NCI-H146 treated with DMSO at 0.1 percent for 48 hours (cell line): ENCODE data around the gene PNPLA2.

ENCODE experiments used
- DNase-seq: peaks from one replicate; lab custom pipeline; 2025; ENCODE audit not compliant: unreplicated experiment; lab: John Stamatoyannopoulos, UW

PNPLA2 gene

GRCh38 chr11:842370-843002 is 23.8 kb downstream of the PNPLA2 start, which contains the start of the genes POLR2L and TSPAN4:
TSS of gene POLR2L (minus strand) at chr11:842529. CDS start at chr11:842508, 21 bp downstream.
TSS of gene TSPAN4 (plus strand) at chr11:842852. CDS start at chr11:850305, 7,453 bp downstream.
- peak; percentile 61 for DNase-seq

GRCh38 chr11:843086-843734 is 24.5 kb downstream of the PNPLA2 start:
- DNase-seq, result no peak

- no peak for DNase-seq
These were observed 25.3 kb downstream of the PNPLA2 start for GRCh38 chr11:843818-844692.

- no peak for DNase-seq
These were observed 26.3 kb downstream of the PNPLA2 start for GRCh38 chr11:844693-845644.

- no peak for DNase-seq
These were observed 27.3 kb downstream of the PNPLA2 start for GRCh38 chr11:845872-846495.

GRCh38 chr11:846496-847098 is 27.9 kb downstream of the PNPLA2 start:
- DNase-seq, result no peak

- no peak for DNase-seq
These were observed 29.2 kb downstream of the PNPLA2 start for GRCh38 chr11:847876-848275.

- DNase-seq, result no peak
These were observed 29.7 kb downstream of the PNPLA2 start for GRCh38 chr11:848380-848931.

- peak; percentile 35 for DNase-seq
These were observed 30.6 kb downstream of the PNPLA2 start for GRCh38 chr11:849104-849824.

GRCh38 chr11:849951-850774 is 31.4 kb downstream of the PNPLA2 start:
- no peak for DNase-seq

- no peak for DNase-seq
These were observed 32.4 kb downstream of the PNPLA2 start for GRCh38 chr11:850775-851763.

GRCh38 chr11:852762-853161 is 34.0 kb downstream of the PNPLA2 start:
- no peak for DNase-seq

- DNase-seq, result no peak
These were observed 35.2 kb downstream of the PNPLA2 start for GRCh38 chr11:853682-854448.

GRCh38 chr11:854601-855329 is 36.1 kb downstream of the PNPLA2 start:
- no peak for DNase-seq

GRCh38 chr11:855330-855674 is 36.6 kb downstream of the PNPLA2 start:
- no peak for DNase-seq
